Ishikawa (cell line): ENCODE results near the gene FOXL2.

Experiments used
- CEBPB ChIP-seq: IDR thresholded peaks from 2 replicates; pipeline ENCODE4 v1.6.1; 2012
- CREB1 ChIP-seq: IDR thresholded peaks from 2 replicates; pipeline ENCODE4 v1.6.1; 2012; ENCODE audit warnings: low read depth
- EGR1 ChIP-seq: IDR thresholded peaks from 2 replicates; pipeline ENCODE4 v1.6.1; 2012
- EP300 ChIP-seq: IDR thresholded peaks from 2 replicates; pipeline ENCODE4 v1.6.1; 2012; ENCODE audit warnings: borderline replicate concordance
- FOXM1 ChIP-seq: IDR thresholded peaks from 2 replicates; pipeline ENCODE4 v1.6.1; 2012; ENCODE audit warnings: low read depth, borderline replicate concordance
- MAX ChIP-seq: IDR thresholded peaks from 2 replicates; pipeline ENCODE4 v1.6.1; 2012
- NFIC ChIP-seq: IDR thresholded peaks from 2 replicates; pipeline ENCODE4 v1.6.1; 2012
- RAD21 ChIP-seq: IDR thresholded peaks from 2 replicates; pipeline ENCODE4 v1.6.1; 2012; ENCODE audit warnings: low read depth
- TAF1 ChIP-seq: IDR thresholded peaks from 2 replicates; pipeline ENCODE4 v1.6.1; 2012; ENCODE audit warnings: low read depth, mild to moderate bottlenecking
- TCF12 ChIP-seq: IDR thresholded peaks from 2 replicates; pipeline ENCODE4 v1.6.1; 2012; ENCODE audit warnings: low read depth
- TEAD4 ChIP-seq: IDR thresholded peaks from 2 replicates; pipeline ENCODE4 v1.6.1; 2012
- YY1 ChIP-seq: IDR thresholded peaks from 2 replicates; pipeline ENCODE4 v1.6.1; 2012; ENCODE audit warnings: low read depth
- ZBTB7A ChIP-seq: IDR thresholded peaks from 2 replicates; pipeline ENCODE4 v1.6.1; 2012; ENCODE audit warnings: low read depth
- TF ChIP-seq, protein P1 (sequence below): IDR thresholded peaks from 2 replicates; pipeline ENCODE4 v1.6.1; 2012; ENCODE audit warnings: low read depth, mild to moderate bottlenecking
- TF ChIP-seq, protein P2 (sequence below): IDR thresholded peaks from 2 replicates; pipeline ENCODE4 v1.6.1; 2012

FOXL2 gene

DNA sequence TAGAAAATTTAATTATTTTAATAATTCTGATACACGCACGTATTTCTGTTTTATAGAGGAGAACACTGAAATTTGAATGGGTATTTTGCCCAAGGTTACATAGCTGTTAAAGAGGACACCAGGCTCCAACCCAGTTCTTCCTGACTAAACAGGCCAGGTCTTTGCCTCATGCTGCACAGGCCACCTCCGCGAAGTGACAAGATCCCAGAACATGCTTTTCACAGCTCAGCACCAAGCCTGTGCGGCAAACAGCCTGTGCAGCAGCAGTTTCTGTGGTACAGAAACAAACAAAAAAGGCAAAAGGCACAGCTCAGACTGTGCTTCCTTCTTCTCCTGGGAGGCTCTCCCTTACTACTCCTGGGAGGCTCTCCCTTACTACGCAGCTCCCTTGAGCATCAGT, 6.5 kb downstream of the FOXL2 start:
- TF ChIP-seq, protein P1, sequence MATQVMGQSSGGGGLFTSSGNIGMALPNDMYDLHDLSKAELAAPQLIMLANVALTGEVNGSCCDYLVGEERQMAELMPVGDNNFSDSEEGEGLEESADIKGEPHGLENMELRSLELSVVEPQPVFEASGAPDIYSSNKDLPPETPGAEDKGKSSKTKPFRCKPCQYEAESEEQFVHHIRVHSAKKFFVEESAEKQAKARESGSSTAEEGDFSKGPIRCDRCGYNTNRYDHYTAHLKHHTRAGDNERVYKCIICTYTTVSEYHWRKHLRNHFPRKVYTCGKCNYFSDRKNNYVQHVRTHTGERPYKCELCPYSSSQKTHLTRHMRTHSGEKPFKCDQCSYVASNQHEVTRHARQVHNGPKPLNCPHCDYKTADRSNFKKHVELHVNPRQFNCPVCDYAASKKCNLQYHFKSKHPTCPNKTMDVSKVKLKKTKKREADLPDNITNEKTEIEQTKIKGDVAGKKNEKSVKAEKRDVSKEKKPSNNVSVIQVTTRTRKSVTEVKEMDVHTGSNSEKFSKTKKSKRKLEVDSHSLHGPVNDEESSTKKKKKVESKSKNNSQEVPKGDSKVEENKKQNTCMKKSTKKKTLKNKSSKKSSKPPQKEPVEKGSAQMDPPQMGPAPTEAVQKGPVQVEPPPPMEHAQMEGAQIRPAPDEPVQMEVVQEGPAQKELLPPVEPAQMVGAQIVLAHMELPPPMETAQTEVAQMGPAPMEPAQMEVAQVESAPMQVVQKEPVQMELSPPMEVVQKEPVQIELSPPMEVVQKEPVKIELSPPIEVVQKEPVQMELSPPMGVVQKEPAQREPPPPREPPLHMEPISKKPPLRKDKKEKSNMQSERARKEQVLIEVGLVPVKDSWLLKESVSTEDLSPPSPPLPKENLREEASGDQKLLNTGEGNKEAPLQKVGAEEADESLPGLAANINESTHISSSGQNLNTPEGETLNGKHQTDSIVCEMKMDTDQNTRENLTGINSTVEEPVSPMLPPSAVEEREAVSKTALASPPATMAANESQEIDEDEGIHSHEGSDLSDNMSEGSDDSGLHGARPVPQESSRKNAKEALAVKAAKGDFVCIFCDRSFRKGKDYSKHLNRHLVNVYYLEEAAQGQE = no peak
- no peak for TF ChIP-seq FOXM1
- TF ChIP-seq TAF1 = no peak

DNA sequence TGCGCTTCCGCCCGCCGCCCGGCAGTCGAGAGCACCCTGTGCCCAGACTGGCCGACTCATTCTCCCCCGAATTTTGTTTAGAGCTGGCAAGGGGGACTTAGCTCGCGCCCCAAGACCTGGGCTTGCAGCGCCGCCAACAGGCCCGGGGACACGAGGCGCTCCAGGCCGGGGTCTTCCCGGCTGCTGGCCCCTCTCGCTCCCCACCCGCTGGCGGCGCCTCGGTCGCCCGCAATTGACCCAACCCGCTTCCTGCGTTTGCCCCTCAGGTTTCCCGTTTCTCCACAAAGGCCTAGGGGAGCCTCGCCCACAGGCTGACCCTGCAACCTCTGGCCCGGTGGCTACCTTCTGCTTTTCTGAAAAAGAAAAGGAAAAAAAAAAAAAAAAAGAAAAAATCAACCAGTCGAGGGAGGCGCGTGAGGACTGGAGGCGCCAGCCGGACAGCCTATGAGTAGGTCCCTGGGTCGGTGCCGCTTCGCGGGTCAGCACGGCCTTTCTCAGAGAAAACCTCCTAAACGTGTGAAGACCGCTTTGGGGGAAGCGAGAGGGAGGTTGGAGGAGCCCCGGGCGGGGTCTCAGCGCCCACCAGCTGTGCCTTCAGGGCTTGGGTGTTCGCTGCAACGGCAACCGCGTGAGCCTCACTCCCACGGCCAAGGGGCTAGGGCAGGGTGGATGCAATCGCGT, 7.2 kb downstream of the FOXL2 start:
- TF ChIP-seq MAX (no peak), NFIC (no peak), RAD21 (no peak), TAF1 (no peak), TCF12 (no peak)
- TF ChIP-seq, protein P2, sequence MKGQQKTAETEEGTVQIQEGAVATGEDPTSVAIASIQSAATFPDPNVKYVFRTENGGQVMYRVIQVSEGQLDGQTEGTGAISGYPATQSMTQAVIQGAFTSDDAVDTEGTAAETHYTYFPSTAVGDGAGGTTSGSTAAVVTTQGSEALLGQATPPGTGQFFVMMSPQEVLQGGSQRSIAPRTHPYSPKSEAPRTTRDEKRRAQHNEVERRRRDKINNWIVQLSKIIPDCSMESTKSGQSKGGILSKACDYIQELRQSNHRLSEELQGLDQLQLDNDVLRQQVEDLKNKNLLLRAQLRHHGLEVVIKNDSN = no peak

- no peak for TF ChIP-seq FOXM1
These were observed 7.9 kb downstream of the FOXL2 start for GRCh38 chr3:138938877-138939560.

- TF ChIP-seq TCF12 = no peak
- TF ChIP-seq, protein P1 = no peak
- no peak for TF ChIP-seq EGR1
- TF ChIP-seq FOXM1 = no peak
- TF ChIP-seq EP300 = no peak
- TF ChIP-seq, protein P2 = no peak
- no peak for TF ChIP-seq MAX
- no peak for TF ChIP-seq TEAD4
- no peak for TF ChIP-seq TAF1
- no peak for TF ChIP-seq YY1
- TF ChIP-seq RAD21 = no peak
- no peak for TF ChIP-seq CREB1
These were observed 8.7 kb downstream of the FOXL2 start for GRCh38 chr3:138938056-138938876.

- TF ChIP-seq NFIC = no peak
- TF ChIP-seq MAX = no peak
- no peak for TF ChIP-seq CEBPB
- TF ChIP-seq, protein P1 = no peak
- TF ChIP-seq, protein P2 = no peak
- no peak for TF ChIP-seq CREB1
- no peak for TF ChIP-seq RAD21
- no peak for TF ChIP-seq EGR1
- no peak for TF ChIP-seq TAF1
- TF ChIP-seq EP300 = no peak
- TF ChIP-seq FOXM1 = no peak
- no peak for TF ChIP-seq ZBTB7A
- no peak for TF ChIP-seq TCF12
- no peak for TF ChIP-seq TEAD4
- TF ChIP-seq YY1 = no peak
These were observed 9.3 kb downstream of the FOXL2 start for GRCh38 chr3:138937690-138938055.
